ENCODE results near the gene LDHD.
"Not testable (repeated sequence)": the region's sequence is repeated elsewhere in the genome, so short reads cannot be mapped to it uniquely, and the experiment has no call there.

The LDHD gene

GRCh38 chr16:75099075-75099667 lies 17.4 kb downstream of the LDHD start:
- DNase-seq = no peak

- DNase-seq = peak; percentile 71
These were observed 18.4 kb downstream of the LDHD start for GRCh38 chr16:75097941-75098901.

GRCh38 chr16:75097191-75097761 lies 19.3 kb downstream of the LDHD start:
- DNase-seq = no peak

GRCh38 chr16:75096656-75097055 lies 19.9 kb downstream of the LDHD start:
- DNase-seq = no peak

- no peak for DNase-seq
These were observed 21.4 kb downstream of the LDHD start for GRCh38 chr16:75095204-75095621.

- DNase-seq = no peak
These were observed 22.7 kb downstream of the LDHD start for GRCh38 chr16:75093598-75094540.

- DNase-seq = no peak
These were observed 23.8 kb downstream of the LDHD start for GRCh38 chr16:75092777-75093176.

GRCh38 chr16:75091619-75092018 lies 25.0 kb downstream of the LDHD start:
- DNase-seq = not testable (repeated sequence)

GRCh38 chr16:75090899-75091298 lies 25.7 kb downstream of the LDHD start:
- not testable (repeated sequence) for DNase-seq

- DNase-seq = no peak
These were observed 26.9 kb downstream of the LDHD start for GRCh38 chr16:75089486-75090202.

GRCh38 chr16:75088934-75089333 lies 27.6 kb downstream of the LDHD start:
- no peak for DNase-seq

GRCh38 chr16:75088216-75088615 lies 28.4 kb downstream of the LDHD start:
- DNase-seq = no peak

- no peak for DNase-seq
These were observed 29.1 kb downstream of the LDHD start for GRCh38 chr16:75087375-75087979.

GRCh38 chr16:75086688-75087374 lies 29.7 kb downstream of the LDHD start:
- no peak for DNase-seq

GRCh38 chr16:75086281-75086680 lies 30.3 kb downstream of the LDHD start:
- DNase-seq = no peak

GRCh38 chr16:75085556-75085955 lies 31.0 kb downstream of the LDHD start:
- no peak for DNase-seq

- no peak for DNase-seq
These were observed 32.8 kb downstream of the LDHD start for GRCh38 chr16:75083813-75084212.

- no peak for DNase-seq
These were observed 35.3 kb downstream of the LDHD start for GRCh38 chr16:75081179-75081859.

- no peak for DNase-seq
These were observed 36.2 kb downstream of the LDHD start for GRCh38 chr16:75080205-75081029.

Measured in CD4-positive, alpha-beta T cell treated with Interleukin-17A for 4 hours (primary cell).